B cell (primary cell): Measurements from ENCODE around the gene EFEMP1. TPM values are rescaled to one million over a fixed set of nuclear protein-coding genes. Genes with fewer than 3 reads are reported as not detected.

Experiments
- ATAC-seq: fragments of 200-7000 bp; cut with Tn5 transposase; one replicate; pipeline ENCODE4 v1.10.0; 2021; ENCODE audit warnings: low read depth, mild to moderate bottlenecking, moderate number of reproducible peaks, moderate library complexity
- CTCF ChIA-PET: fragments of 350-600 bp; sonication (Branson Sonifier 250); formaldehyde crosslinking; loops from one replicate; lab custom pipeline; 2021; ENCODE audit warnings: antibody characterized with exemption, inconsistent platforms; lab: Charles Lee
- POLR2A ChIA-PET: fragments of 350-600 bp; sonication (Branson Sonifier 250); formaldehyde crosslinking; loops from one replicate; lab custom pipeline; 2021; ENCODE audit warnings: antibody characterized with exemption; lab: Charles Lee
- DNase-seq: peaks from one replicate; pipeline ENCODE4 v3.0.0; 2013
- H2AFZ ChIP-seq: 2 replicates; pipeline ENCODE4 v1.6.1; 2012; ENCODE audit warnings: mild to moderate bottlenecking, low read depth, low read length; ENCODE audit not compliant: insufficient read depth, poor library complexity, severe bottlenecking
- H3K27ac ChIP-seq, 2 donors: 1 replicate in 1 of 2; 2 replicates in 1 of 2; pipeline ENCODE4 v1.5.1; 2012 to 2013; ENCODE audit warnings: low read length in 2 of 2, mild to moderate bottlenecking in 2 of 2, moderate library complexity in 1 of 2
- H3K27me3 ChIP-seq, 4 experiments: fragments of 200-600 bp in 1 of 4; sonication (generic) in 1 of 4; replicated peaks in 1 of 4; 1 replicate in 2 of 4; 2 replicates in 2 of 4; pipeline versions ENCODE4 v1.6.1 to v1.7.0; 2013 to 2016; ENCODE audit warnings: low read length in 3 of 4, mild to moderate bottlenecking in 2 of 4, mixed read lengths in 1 of 4, moderate library complexity in 1 of 4; ENCODE audit not compliant: insufficient read depth in 4 of 4, control insufficient read depth in 3 of 4; ENCODE audit errors: control extremely low read depth in 1 of 4
- H3K36me3 ChIP-seq, 2 experiments: replicated peaks in 1 of 2; 1 replicate in 1 of 2; 2 replicates in 1 of 2; pipeline versions ENCODE4 v1.6.1 to v1.7.1; 2013; ENCODE audit warnings: low read length in 1 of 2; ENCODE audit not compliant: insufficient read depth in 2 of 2, control insufficient read depth in 1 of 2; ENCODE audit errors: control extremely low read depth in 1 of 2, extremely low read depth in 1 of 2
- H3K4me1 ChIP-seq, 2 donors: fragments of 200-600 bp in 1 of 2; sonication (generic) in 1 of 2; 1 replicate in 1 of 2; 2 replicates in 1 of 2; pipeline versions ENCODE4 v1.5.1 to v1.6.1; 2013 to 2017; ENCODE audit warnings: low read length in 2 of 2; ENCODE audit not compliant: control insufficient read depth in 2 of 2, insufficient read depth in 2 of 2
- H3K4me2 ChIP-seq: replicated peaks from 2 replicates; pipeline ENCODE3; 2012; ENCODE audit warnings: mild to moderate bottlenecking, low read depth, low read length; ENCODE audit not compliant: poor library complexity, severe bottlenecking
- H3K4me3 ChIP-seq, 5 experiments: fragments of 200-600 bp in 1 of 5; sonication (generic) in 1 of 5; 1 replicate in 3 of 5; 2 replicates in 2 of 5; pipeline versions ENCODE4 v1.5.1 to v1.7.0; 2011 to 2016; ENCODE audit warnings: low read length in 4 of 5, mild to moderate bottlenecking in 4 of 5, low read depth in 2 of 5, control low read depth in 1 of 5, moderate library complexity in 1 of 5; ENCODE audit not compliant: insufficient read depth in 1 of 5; ENCODE audit errors: control extremely low read depth in 1 of 5, extremely low read depth in 1 of 5
- H3K79me2 ChIP-seq: fragments of 200-600 bp; sonication (generic); one replicate; pipeline ENCODE4 v1.6.0; 2016; ENCODE audit warnings: low read length; ENCODE audit not compliant: control insufficient read depth, insufficient read depth
- H3K9ac ChIP-seq: fragments of 200-600 bp; sonication (generic); 2 replicates; pipeline ENCODE4 v1.6.1; 2017; ENCODE audit warnings: mild to moderate bottlenecking, low read length, moderate library complexity
- H3K9me3 ChIP-seq, 3 donors: one replicate each; pipeline versions ENCODE4 v1.6.1 to v1.7.1; 2013; ENCODE audit warnings: low read length in 2 of 3; ENCODE audit not compliant: control insufficient read depth in 2 of 3, insufficient read depth in 1 of 3; ENCODE audit errors: control extremely low read depth in 1 of 3
- H4K20me1 ChIP-seq: 2 replicates; pipeline ENCODE4 v1.6.0; 2012; ENCODE audit warnings: mild to moderate bottlenecking, low read length; ENCODE audit not compliant: insufficient read depth, control insufficient read depth, poor library complexity, severe bottlenecking
- H3K27ac Mint-ChIP-seq: one replicate; pipeline ENCODE4 v1.8.0; 2021; ENCODE audit warnings: mixed read lengths
- H3K27me3 Mint-ChIP-seq: one replicate; pipeline ENCODE4 v1.8.0; 2021; ENCODE audit warnings: mixed read lengths
- H3K4me1 Mint-ChIP-seq: one replicate; pipeline ENCODE4 v1.8.0; 2021; ENCODE audit warnings: mixed read lengths
- H3K4me3 Mint-ChIP-seq: one replicate; pipeline ENCODE4 v1.8.0; 2021; ENCODE audit warnings: mixed read lengths
- H3K9me3 Mint-ChIP-seq: one replicate; pipeline ENCODE4 v1.8.0; 2022; ENCODE audit warnings: mixed read lengths; ENCODE audit not compliant: insufficient read depth
- CTCF ChIP-seq: fragments of 200-600 bp; IDR thresholded peaks from one replicate; pipeline ENCODE4 v1.8.0; 2022; ENCODE audit warnings: antibody characterized with exemption, mild to moderate bottlenecking
- EZH2 ChIP-seq: IDR thresholded peaks from 2 replicates; pipeline ENCODE4 v1.6.1; 2012; ENCODE audit warnings: borderline replicate concordance, low read depth, mild to moderate bottlenecking, moderate library complexity, low read length; ENCODE audit not compliant: insufficient read depth, poor library complexity, severe bottlenecking
- WGBS: methylation state at CpG from one replicate; pipeline ENCODE4 v1.1.5; 2013; ENCODE audit warnings: missing lambda C conversion rate; ENCODE audit not compliant: insufficient coverage; 5-methylcytosine and 5-hydroxymethylcytosine counted together
- intact Hi-C: fragments of 100-400 bp; cut with micrococcal nuclease; formaldehyde crosslinking; loops from one replicate; pipeline ENCODE4 v1.10.0; 2022
- polyA plus RNA-seq: library from polyadenylated mRNA; depleted of rRNA; stranded (reverse); fragments of >200 nt; gene quantifications from 2 replicates; pipeline ENCODE4 v1.2.3, GENCODE V29; 2012
- total RNA-seq, 2 donors: library from RNA; stranded (reverse); fragments of 120-200 nt in 1 of 2; gene quantifications; 1 replicate in 1 of 2; 2 replicates in 1 of 2; pipeline versions ENCODE4 v1.2.3 to v1.2.4, GENCODE V29; 2013 to 2022

EFEMP1 gene
- total and polyA plus RNA-seq, 2 donors (not counting 1 experiment from before 2014, with no cell fraction given) = not detected

- POLR2A ChIA-PET = no interaction called here
These were observed 10.8 kb upstream of the EFEMP1 start for GRCh38 chr2:55934337-55934736.

GRCh38 chr2:55932843-55933242 is 9.3 kb upstream of the EFEMP1 start:
- no peaks in the 10 kb centered on the region for H3K4me1 Mint-ChIP-seq
- Histone ChIP-seq H3K79me2 (no peaks in the 10 kb centered on the region), H4K20me1 (no peaks in the 10 kb centered on the region), H3K4me1 (no peaks in the 10 kb centered on the region), H3K9ac (no peak overlapping the region), H3K4me2 (no peak overlapping the region), H3K4me3 (no peak overlapping the region), H3K27ac (no peak overlapping the region), H2AFZ (no peak overlapping the region), H3K27me3 (peaks cover 0 to 4% (median 0%) of the 10 kb centered on the region in 4 experiments), H3K36me3 (no peaks in the 10 kb centered on the region), H3K9me3 (no peaks in the 10 kb centered on the region)
- no CpG with 5 or more reads among the region's 3 CpGs for WGBS
- no peak for DNase-seq
- peaks cover 11% of the 10 kb centered on the region for H3K27me3 Mint-ChIP-seq
- intact Hi-C loops = no loop called here
- H3K9me3 Mint-ChIP-seq = no peaks in the 10 kb centered on the region
- CTCF ChIA-PET = no interaction called here
- H3K4me3 Mint-ChIP-seq = no peak overlapping the region
- no peak for ATAC-seq
- no peak overlapping the region for H3K27ac Mint-ChIP-seq
- TF ChIP-seq CTCF (no peak), EZH2 (no peak)
- POLR2A ChIA-PET = no interaction called here

More at GRCh38 chr2:55934337-55934736, 10.8 kb upstream of the EFEMP1 start:
- Histone ChIP-seq H3K27me3 (peaks cover 0 to 4% (median 0%) of the 10 kb centered on the region in 4 experiments), H3K27ac (no peak overlapping the region), H3K79me2 (no peaks in the 10 kb centered on the region), H3K4me1 (no peaks in the 10 kb centered on the region), H2AFZ (no peak overlapping the region), H3K4me2 (no peak overlapping the region), H3K36me3 (no peaks in the 10 kb centered on the region), H3K9me3 (no peaks in the 10 kb centered on the region), H3K9ac (no peak overlapping the region), H3K4me3 (no peak overlapping the region), H4K20me1 (no peaks in the 10 kb centered on the region)
- Mint-ChIP-seq H3K27ac (no peak overlapping the region), H3K4me1 (no peaks in the 10 kb centered on the region), H3K9me3 (no peaks in the 10 kb centered on the region), H3K27me3 (peaks cover 11% of the 10 kb centered on the region), H3K4me3 (no peak overlapping the region)
- TF ChIP-seq EZH2 (no peak), CTCF (no peak)
- DNase-seq (no peak), ATAC-seq (no peak)
- CTCF ChIA-PET = no interaction called here
- WGBS = 9% methylated on average over 1 of the region's 2 CpGs
- intact Hi-C loops = no loop called here
